ENCODE data around the gene TAS2R60. TPM values are rescaled to one million over a fixed set of nuclear protein-coding genes. Genes with fewer than 3 reads are reported as not detected.

The TAS2R60 gene
- total RNA-seq, 1 experiment from 2014 or later, result not detected

GRCh38 chr7:143437578-143437977, 5.7 kb upstream of the TAS2R60 start:
- no peak overlapping the region for H3K4me2 ChIP-seq
- no peaks in the 10 kb centered on the region for H3F3A ChIP-seq (ENCODE audit: insufficient read depth, low read depth)
- no peak overlapping the region for H3K4me3 ChIP-seq
- DNase-seq, result no peak
- H3K79me2 ChIP-seq (ENCODE audit: low read depth), result no peaks in the 10 kb centered on the region
- peak overlapping the region; percentile 65; the same call in 1 of the 2 replicates for H2AFZ ChIP-seq
- no peaks in the 10 kb centered on the region for H3K9me3 ChIP-seq (ENCODE audit: insufficient read depth, low read depth)
- H4K20me1 ChIP-seq (ENCODE audit: insufficient read depth), result no peaks in the 10 kb centered on the region
- intact Hi-C loops (cut with micrococcal nuclease; ENCODE audit: unreplicated experiment), result no loop called here
- H3K27ac ChIP-seq, result no peak overlapping the region
- ChIA-PET CTCF (no interaction called here), POLR2A (ENCODE audit: unreplicated experiment) (no interaction called here)
- no peaks in the 10 kb centered on the region for H3K4me1 ChIP-seq (replicated peaks; ENCODE audit: insufficient read depth)
- BruUV-seq (replicated peaks), result no TSS peak
- no peaks in the 10 kb centered on the region for H3K9me2 ChIP-seq (ENCODE audit: insufficient read depth)
- H3K27me3 ChIP-seq (ENCODE audit: insufficient read depth, low read depth), result no peaks in the 10 kb centered on the region
- TF ChIP-seq EZH2 (IDR thresholded peaks at IDR 0.05; ENCODE audit: low read depth) (no peak), CTCF (conservative IDR thresholded peaks at IDR 0.05) (no peak)
- no peaks in the 10 kb centered on the region for H3K36me3 ChIP-seq (ENCODE audit: low read depth)

GRCh38 chr7:143439866-143440265, 3.4 kb upstream of the TAS2R60 start:
- no peaks in the 10 kb centered on the region for H3K4me1 ChIP-seq (replicated peaks; ENCODE audit: insufficient read depth)
- H3K4me2 ChIP-seq, result no peak overlapping the region
- H3K9me2 ChIP-seq (ENCODE audit: insufficient read depth), result no peaks in the 10 kb centered on the region
- ChIA-PET POLR2A (ENCODE audit: unreplicated experiment) (no interaction called here), CTCF (no interaction called here)
- H3F3A ChIP-seq (ENCODE audit: insufficient read depth, low read depth), result no peaks in the 10 kb centered on the region
- H3K36me3 ChIP-seq (ENCODE audit: low read depth), result no peaks in the 10 kb centered on the region
- no peak overlapping the region for H2AFZ ChIP-seq
- intact Hi-C loops (cut with micrococcal nuclease; ENCODE audit: unreplicated experiment), result no loop called here
- no TSS peak for BruUV-seq (replicated peaks)
- H3K27ac ChIP-seq, result no peak overlapping the region
- H3K79me2 ChIP-seq (ENCODE audit: low read depth), result no peaks in the 10 kb centered on the region
- no peak for DNase-seq
- TF ChIP-seq EZH2 (IDR thresholded peaks at IDR 0.05; ENCODE audit: low read depth) (no peak), CTCF (conservative IDR thresholded peaks at IDR 0.05) (no peak)
- H4K20me1 ChIP-seq (ENCODE audit: insufficient read depth), result no peaks in the 10 kb centered on the region
- no peak overlapping the region for H3K4me3 ChIP-seq
- no peaks in the 10 kb centered on the region for H3K9me3 ChIP-seq (ENCODE audit: insufficient read depth, low read depth)
- H3K27me3 ChIP-seq (ENCODE audit: insufficient read depth, low read depth), result no peaks in the 10 kb centered on the region

- Histone ChIP-seq H3K27ac (no peak overlapping the region), H2AFZ (no peak overlapping the region), H3K4me1 (replicated peaks; ENCODE audit: insufficient read depth) (no peaks in the 10 kb centered on the region), H3K4me3 (no peak overlapping the region), H3K9me3 (ENCODE audit: insufficient read depth, low read depth) (no peaks in the 10 kb centered on the region), H3K27me3 (ENCODE audit: insufficient read depth, low read depth) (no peaks in the 10 kb centered on the region), H4K20me1 (ENCODE audit: insufficient read depth) (no peaks in the 10 kb centered on the region), H3K4me2 (no peak overlapping the region), H3F3A (ENCODE audit: insufficient read depth, low read depth) (no peaks in the 10 kb centered on the region), H3K36me3 (ENCODE audit: low read depth) (no peaks in the 10 kb centered on the region), H3K9me2 (ENCODE audit: insufficient read depth) (no peaks in the 10 kb centered on the region), H3K79me2 (ENCODE audit: low read depth) (no peaks in the 10 kb centered on the region)
- TF ChIP-seq CTCF (conservative IDR thresholded peaks at IDR 0.05), result no peak
- TF ChIP-seq EZH2 (IDR thresholded peaks at IDR 0.05; ENCODE audit: low read depth), result no peak
- no peak for DNase-seq
- intact Hi-C loops (cut with micrococcal nuclease; ENCODE audit: unreplicated experiment), result no loop called here
- BruUV-seq (replicated peaks), result no TSS peak
- CTCF ChIA-PET, result no interaction called here
- POLR2A ChIA-PET (ENCODE audit: unreplicated experiment), result no interaction called here
Observed at GRCh38 chr7:143444063-143444782, 970 bp downstream of the TAS2R60 start.

All from PC-9 (cell line).